ENCODE results near the gene NFE2.
A peak's percentile ranks its signal among the peaks of the same experiment; 100 is the strongest.

The NFE2 gene

DNA sequence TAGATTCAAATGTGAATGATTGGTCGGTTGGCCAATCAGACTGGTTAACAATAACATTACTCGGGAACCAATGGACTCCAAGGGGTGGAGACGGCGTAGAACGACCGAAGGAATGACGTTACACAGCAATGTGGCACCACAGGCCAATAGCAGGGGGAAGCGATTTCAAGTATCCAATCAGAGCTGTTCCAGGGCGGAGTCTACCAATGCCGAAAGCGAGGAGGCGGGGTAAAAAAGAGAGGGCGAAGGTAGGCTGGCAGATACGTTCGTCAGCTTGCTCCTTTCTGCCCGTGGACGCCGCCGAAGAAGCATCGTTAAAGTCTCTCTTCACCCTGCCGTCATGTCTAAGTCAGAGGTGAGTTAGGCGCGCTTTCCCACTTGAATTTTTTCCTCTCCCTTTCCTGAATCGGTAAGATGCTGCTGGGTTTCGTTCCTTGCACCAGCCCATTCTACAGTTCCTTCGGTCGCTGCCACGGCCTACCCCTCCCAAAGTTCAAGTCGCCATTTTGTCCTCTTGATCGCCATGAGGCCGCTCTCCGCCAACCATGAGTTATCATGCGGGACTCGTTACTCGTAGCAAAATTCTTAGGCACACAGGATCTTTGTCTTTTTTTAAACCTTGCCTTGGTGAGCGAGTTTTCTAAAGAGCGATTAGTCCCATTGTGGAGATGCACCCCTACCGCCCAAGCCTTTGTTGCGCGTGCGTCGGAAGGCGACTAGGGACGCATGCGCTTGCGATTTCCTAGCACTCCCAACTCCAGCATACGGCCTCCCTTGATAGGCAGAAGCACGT, 20.2 kb downstream of the NFE2 start, which contains the start of gene HNRNPA1:
TSS of gene HNRNPA1 (plus strand) at position 259 of the 793 bp plus-strand sequence. CDS start at position 341, 82 bp downstream.
- peak within 1 kb of the TSS; percentile 98 for H3K4me3 ChIP-seq (ENCODE audit: insufficient read length, low read depth)
- DNase-seq (ENCODE audit: low read depth, low spot score), result peak; percentile 99
- H3K9me3 ChIP-seq (ENCODE audit: insufficient read depth, low read length), result no peaks in the 10 kb centered on the region
- peaks cover 2% of the 10 kb centered on the region for H3K4me1 ChIP-seq (ENCODE audit: insufficient read depth, insufficient read length)
- H3K36me3 ChIP-seq (ENCODE audit: insufficient read depth, insufficient read length, low read length), result peaks cover 67% of the 10 kb centered on the region
- H3K9ac ChIP-seq (ENCODE audit: insufficient read length, low read depth), result peak within 1 kb of the TSS; percentile 99
- TF ChIP-seq SUZ12 (IDR thresholded peaks at IDR 0.05; ENCODE audit: extremely low read depth, insufficient read depth, insufficient read length) (no peak), ZNF274 (IDR thresholded peaks at IDR 0.05; ENCODE audit: low read depth, low read length) (no peak), YY1 (IDR thresholded peaks at IDR 0.05; ENCODE audit: insufficient read depth, insufficient read length) (peak; percentile 77)
- no peaks in the 10 kb centered on the region for H3K27me3 ChIP-seq (ENCODE audit: insufficient read depth, insufficient read length)

DNA sequence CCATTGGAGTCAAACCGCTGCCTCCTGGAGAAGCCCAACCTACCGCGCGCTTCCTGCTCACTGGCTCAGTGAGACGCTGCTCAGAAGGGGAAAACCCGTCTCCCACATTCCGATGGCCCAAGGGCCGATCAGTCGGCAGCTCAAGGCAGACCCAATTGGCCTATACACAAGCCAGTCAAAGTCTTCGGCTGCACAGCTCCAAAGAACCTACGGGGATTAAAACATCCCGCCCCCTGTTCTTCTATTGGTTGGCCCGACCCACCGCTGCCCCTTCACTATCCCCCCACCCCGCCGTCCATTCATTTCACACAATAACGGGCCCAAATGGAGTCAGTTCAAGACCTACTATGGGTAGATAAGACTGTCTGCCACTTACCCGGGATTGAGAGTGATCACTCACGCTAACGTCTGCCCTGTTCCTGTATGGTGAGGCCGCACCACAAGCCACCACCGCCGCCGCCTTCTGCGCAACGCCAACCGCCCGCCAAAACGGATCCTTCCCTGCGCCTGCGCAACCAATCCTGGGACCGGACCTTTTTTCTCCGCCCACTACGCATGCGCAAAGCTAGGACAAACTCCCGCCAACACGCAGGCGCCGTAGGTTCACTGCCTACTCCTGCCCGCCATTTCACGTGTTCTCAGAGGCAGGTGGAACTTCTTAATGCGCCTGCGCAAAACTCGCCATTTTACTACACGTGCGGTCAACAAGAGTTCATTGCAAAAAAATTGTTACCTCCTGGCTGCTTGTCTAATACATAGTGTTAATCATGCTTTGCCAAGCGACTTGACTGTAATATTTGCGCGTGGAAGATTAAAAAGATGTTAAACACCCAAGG, 21.0 kb downstream of the NFE2 start, which contains the start of gene CBX5:
TSS of gene CBX5 (minus strand) at position 491 of the 836 bp plus-strand sequence. CDS start 22,472 bp downstream, outside the sequence.
- Histone ChIP-seq H3K4me1 (ENCODE audit: insufficient read depth, insufficient read length) (peaks cover 2% of the 10 kb centered on the region), H3K9me3 (ENCODE audit: insufficient read depth, low read length) (no peaks in the 10 kb centered on the region), H3K27me3 (ENCODE audit: insufficient read depth, insufficient read length) (no peaks in the 10 kb centered on the region), H3K4me3 (ENCODE audit: insufficient read length, low read depth) (peak within 1 kb of the TSS; percentile 98), H3K36me3 (ENCODE audit: insufficient read depth, insufficient read length, low read length) (peaks cover 61% of the 10 kb centered on the region), H3K9ac (ENCODE audit: insufficient read length, low read depth) (peak within 1 kb of the TSS; percentile 99)
- TF ChIP-seq SUZ12 (IDR thresholded peaks at IDR 0.05; ENCODE audit: extremely low read depth, insufficient read depth, insufficient read length) (no peak), YY1 (IDR thresholded peaks at IDR 0.05; ENCODE audit: insufficient read depth, insufficient read length) (peak; percentile 87)
- DNase-seq (ENCODE audit: low read depth, low spot score), result peak; percentile 97

DNA sequence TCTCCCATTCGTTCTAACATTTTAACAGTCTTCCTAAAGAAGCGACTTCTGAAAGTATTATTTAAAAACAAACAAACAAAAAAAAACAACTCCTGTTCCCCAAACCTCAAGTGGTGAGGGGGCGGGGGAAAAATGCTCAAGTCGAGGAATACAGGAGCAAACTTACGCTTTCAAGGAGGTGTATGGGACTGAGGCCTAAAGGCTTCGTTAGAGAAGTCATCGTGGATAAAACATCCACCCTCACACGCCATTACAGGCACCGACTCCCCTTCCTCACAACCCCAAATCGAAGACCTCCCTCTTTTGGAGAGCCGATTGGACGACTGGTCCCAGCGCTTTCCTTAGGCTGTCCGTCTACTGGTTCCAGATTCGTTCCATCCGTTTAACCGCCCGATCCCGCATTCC, 21.6 kb downstream of the NFE2 start:
- Histone ChIP-seq H3K27me3 (ENCODE audit: insufficient read depth, insufficient read length) (no peaks in the 10 kb centered on the region), H3K4me1 (ENCODE audit: insufficient read depth, insufficient read length) (peaks cover 2% of the 10 kb centered on the region), H3K9me3 (ENCODE audit: insufficient read depth, low read length) (no peaks in the 10 kb centered on the region), H3K9ac (ENCODE audit: insufficient read length, low read depth) (peak overlapping the region; percentile 95), H3K4me3 (ENCODE audit: insufficient read length, low read depth) (peak overlapping the region; percentile 98), H3K36me3 (ENCODE audit: insufficient read depth, insufficient read length, low read length) (peaks cover 59% of the 10 kb centered on the region)
- TF ChIP-seq ZNF274 (IDR thresholded peaks at IDR 0.05; ENCODE audit: low read depth, low read length) (no peak), SUZ12 (IDR thresholded peaks at IDR 0.05; ENCODE audit: extremely low read depth, insufficient read depth, insufficient read length) (no peak), YY1 (IDR thresholded peaks at IDR 0.05; ENCODE audit: insufficient read depth, insufficient read length) (no peak)
- DNase-seq (ENCODE audit: low read depth, low spot score), result no peak

DNA sequence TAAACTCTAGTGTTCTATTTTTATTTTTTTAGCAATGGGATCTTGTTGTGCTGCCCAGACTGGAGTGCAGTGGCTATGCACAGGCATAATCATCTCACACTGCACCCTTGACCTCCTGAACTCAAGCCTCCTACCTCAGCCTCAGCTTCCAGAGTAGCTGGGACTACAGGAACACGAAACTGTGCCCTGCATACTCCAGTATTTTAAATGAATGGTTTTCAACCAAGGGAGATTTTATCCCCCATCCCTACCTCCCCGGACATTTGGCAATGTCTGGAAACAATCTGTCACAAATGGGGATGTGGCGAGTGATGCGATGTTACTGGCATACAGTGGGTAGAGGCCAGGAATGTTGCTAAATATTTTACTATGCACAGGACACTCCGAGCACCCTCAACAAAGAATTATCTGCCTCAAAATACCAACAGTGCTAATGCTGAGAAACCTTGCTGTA, 23.0 kb downstream of the NFE2 start:
- Histone ChIP-seq H3K27me3 (ENCODE audit: insufficient read depth, insufficient read length) (no peaks in the 10 kb centered on the region), H3K9me3 (ENCODE audit: insufficient read depth, low read length) (no peaks in the 10 kb centered on the region), H3K4me3 (ENCODE audit: insufficient read length, low read depth) (peak overlapping the region; percentile 98), H3K4me1 (ENCODE audit: insufficient read depth, insufficient read length) (no peaks in the 10 kb centered on the region), H3K36me3 (ENCODE audit: insufficient read depth, insufficient read length, low read length) (peaks cover 59% of the 10 kb centered on the region), H3K9ac (ENCODE audit: insufficient read length, low read depth) (peak overlapping the region; percentile 95)
- no peak for DNase-seq (ENCODE audit: low read depth, low spot score)
- no peak for TF ChIP-seq YY1 (IDR thresholded peaks at IDR 0.05; ENCODE audit: insufficient read depth, insufficient read length)
- no peak for TF ChIP-seq SUZ12 (IDR thresholded peaks at IDR 0.05; ENCODE audit: extremely low read depth, insufficient read depth, insufficient read length)
- TF ChIP-seq ZNF274 (IDR thresholded peaks at IDR 0.05; ENCODE audit: low read depth, low read length), result no peak

DNA sequence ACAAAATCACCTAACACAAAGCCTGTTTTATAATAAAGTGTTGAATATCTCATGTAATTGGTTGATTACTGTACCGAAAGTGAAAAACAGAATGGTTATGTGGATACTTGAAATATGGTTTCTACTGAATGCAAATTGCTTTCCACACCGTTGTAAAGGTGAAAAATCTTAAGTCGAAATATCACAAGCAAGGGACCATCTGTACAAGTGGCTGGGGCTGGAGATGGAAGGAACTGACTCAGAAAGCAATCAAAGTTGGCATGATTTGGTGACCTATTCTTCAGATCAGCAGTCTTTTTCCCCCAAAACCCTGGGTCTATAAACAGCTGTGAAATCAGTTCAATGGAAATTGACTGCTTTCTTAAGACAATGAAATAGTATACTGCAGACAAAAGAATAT, 24.4 kb downstream of the NFE2 start:
- no peak for DNase-seq (ENCODE audit: low read depth, low spot score)
- Histone ChIP-seq H3K4me1 (ENCODE audit: insufficient read depth, insufficient read length) (no peaks in the 10 kb centered on the region), H3K9me3 (ENCODE audit: insufficient read depth, low read length) (no peaks in the 10 kb centered on the region), H3K36me3 (ENCODE audit: insufficient read depth, insufficient read length, low read length) (peaks cover 59% of the 10 kb centered on the region), H3K4me3 (ENCODE audit: insufficient read length, low read depth) (no peak overlapping the region), H3K27me3 (ENCODE audit: insufficient read depth, insufficient read length) (no peaks in the 10 kb centered on the region), H3K9ac (ENCODE audit: insufficient read length, low read depth) (no peak overlapping the region)
- TF ChIP-seq YY1 (IDR thresholded peaks at IDR 0.05; ENCODE audit: insufficient read depth, insufficient read length) (no peak), SUZ12 (IDR thresholded peaks at IDR 0.05; ENCODE audit: extremely low read depth, insufficient read depth, insufficient read length) (no peak), ZNF274 (IDR thresholded peaks at IDR 0.05; ENCODE audit: low read depth, low read length) (no peak)

DNA sequence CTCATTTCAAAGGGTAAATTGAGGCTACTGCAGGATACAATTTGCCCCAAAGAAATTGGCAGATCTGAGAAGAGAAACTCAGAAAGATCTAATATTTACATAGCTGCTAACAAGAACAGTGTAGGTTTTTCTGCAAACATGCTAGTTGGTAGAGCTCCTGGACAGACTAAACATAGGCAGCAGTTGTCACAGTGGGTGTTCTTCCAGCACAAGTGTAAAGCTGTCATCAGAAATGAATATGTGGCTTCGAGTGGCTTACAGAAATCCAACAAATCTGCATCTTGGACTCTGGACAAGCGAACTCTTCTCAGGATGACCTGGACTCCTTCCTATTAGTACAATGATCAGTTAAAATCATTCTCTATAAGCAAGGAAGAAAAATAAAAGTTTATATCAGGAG, 26.8 kb downstream of the NFE2 start:
- Histone ChIP-seq H3K9me3 (ENCODE audit: insufficient read depth, low read length) (no peaks in the 10 kb centered on the region), H3K27me3 (ENCODE audit: insufficient read depth, insufficient read length) (no peaks in the 10 kb centered on the region), H3K9ac (ENCODE audit: insufficient read length, low read depth) (no peak overlapping the region), H3K36me3 (ENCODE audit: insufficient read depth, insufficient read length, low read length) (peaks cover 49% of the 10 kb centered on the region), H3K4me1 (ENCODE audit: insufficient read depth, insufficient read length) (no peaks in the 10 kb centered on the region), H3K4me3 (ENCODE audit: insufficient read length, low read depth) (no peak overlapping the region)
- TF ChIP-seq ZNF274 (IDR thresholded peaks at IDR 0.05; ENCODE audit: low read depth, low read length) (no peak), YY1 (IDR thresholded peaks at IDR 0.05; ENCODE audit: insufficient read depth, insufficient read length) (no peak), SUZ12 (IDR thresholded peaks at IDR 0.05; ENCODE audit: extremely low read depth, insufficient read depth, insufficient read length) (no peak)
- no peak for DNase-seq (ENCODE audit: low read depth, low spot score)

DNA sequence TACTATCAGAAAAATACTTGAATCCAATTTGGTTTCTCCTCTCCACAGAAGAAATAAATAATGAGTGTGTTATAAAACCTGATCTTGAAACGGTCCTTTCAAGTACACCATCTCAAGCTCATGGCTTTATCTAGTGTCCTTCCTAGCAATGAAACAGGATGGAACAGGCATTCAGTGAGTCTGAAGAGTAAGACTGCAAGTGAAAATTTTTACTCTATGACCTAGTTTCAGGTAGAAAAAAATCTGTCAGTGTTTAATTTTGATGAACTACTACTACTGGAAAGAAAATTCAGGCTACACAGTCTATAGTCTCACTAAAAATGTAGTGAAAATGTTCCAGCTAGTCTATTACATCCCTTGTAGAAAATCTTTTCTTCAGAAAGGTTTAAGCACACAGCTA, 28.6 kb downstream of the NFE2 start:
- peaks cover 36% of the 10 kb centered on the region for H3K36me3 ChIP-seq (ENCODE audit: insufficient read depth, insufficient read length, low read length)
- no peaks in the 10 kb centered on the region for H3K4me1 ChIP-seq (ENCODE audit: insufficient read depth, insufficient read length)
- no peaks in the 10 kb centered on the region for H3K9me3 ChIP-seq (ENCODE audit: insufficient read depth, low read length)
- no peak overlapping the region for H3K9ac ChIP-seq (ENCODE audit: insufficient read length, low read depth)
- no peak overlapping the region for H3K4me3 ChIP-seq (ENCODE audit: insufficient read length, low read depth)
- DNase-seq (ENCODE audit: low read depth, low spot score), result no peak
- no peaks in the 10 kb centered on the region for H3K27me3 ChIP-seq (ENCODE audit: insufficient read depth, insufficient read length)
- no peak for TF ChIP-seq ZNF274 (IDR thresholded peaks at IDR 0.05; ENCODE audit: low read depth, low read length)
- TF ChIP-seq YY1 (IDR thresholded peaks at IDR 0.05; ENCODE audit: insufficient read depth, insufficient read length), result no peak
- TF ChIP-seq SUZ12 (IDR thresholded peaks at IDR 0.05; ENCODE audit: extremely low read depth, insufficient read depth, insufficient read length), result no peak

Measured in NT2/D1 (cell line).